SHP77 treated with DMSO at 0.1 percent for 48 hours (cell line): Measurements from ENCODE around the gene VAPA.
"Not testable (repeated sequence)": the region's sequence is repeated elsewhere in the genome, so short reads cannot be mapped to it uniquely, and the experiment has no call there.

ENCODE experiments used
- DNase-seq: peaks from one replicate; lab custom pipeline; 2025; lab: John Stamatoyannopoulos, UW

The VAPA gene

DNA sequence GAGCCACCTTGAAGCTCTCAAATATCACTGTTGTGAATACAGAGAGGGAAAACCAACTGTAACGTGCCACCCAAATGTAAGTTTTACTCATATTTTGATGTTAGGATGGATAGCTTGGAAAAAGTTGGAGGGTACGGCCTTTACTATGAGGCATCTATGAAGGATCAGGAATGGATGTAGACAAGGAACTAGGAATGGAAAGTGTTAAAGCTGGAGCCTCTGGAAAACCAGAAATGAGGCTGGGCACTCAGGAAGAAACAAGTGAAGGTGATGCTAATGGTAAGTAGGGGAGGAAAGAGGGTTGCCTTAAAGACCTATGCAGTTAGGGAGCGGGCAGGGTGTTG lies 27.8 kb upstream of the VAPA start:
- DNase-seq = no peak

GRCh38 chr18:9887992-9888391 lies 25.8 kb upstream of the VAPA start:
- no peak for DNase-seq

DNA sequence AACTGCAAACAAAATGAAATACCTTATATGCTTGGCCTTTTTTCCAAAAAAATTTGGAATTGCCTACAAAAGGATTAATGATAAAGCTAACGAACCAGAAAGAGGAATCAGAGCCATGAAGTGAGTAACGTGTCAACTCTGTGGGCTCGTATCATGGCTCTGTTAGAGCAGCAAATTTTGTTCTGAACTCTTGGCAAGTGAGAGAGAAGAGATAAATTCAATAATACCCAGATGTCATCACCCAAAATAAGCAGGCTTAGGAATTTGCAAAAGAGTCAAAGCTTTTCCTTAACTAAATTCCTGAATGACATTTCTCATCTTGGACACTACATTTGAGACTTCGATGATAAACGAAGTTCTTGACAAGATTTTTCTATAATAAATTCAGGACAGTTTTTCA lies 23.6 kb upstream of the VAPA start:
- DNase-seq = no peak

DNA sequence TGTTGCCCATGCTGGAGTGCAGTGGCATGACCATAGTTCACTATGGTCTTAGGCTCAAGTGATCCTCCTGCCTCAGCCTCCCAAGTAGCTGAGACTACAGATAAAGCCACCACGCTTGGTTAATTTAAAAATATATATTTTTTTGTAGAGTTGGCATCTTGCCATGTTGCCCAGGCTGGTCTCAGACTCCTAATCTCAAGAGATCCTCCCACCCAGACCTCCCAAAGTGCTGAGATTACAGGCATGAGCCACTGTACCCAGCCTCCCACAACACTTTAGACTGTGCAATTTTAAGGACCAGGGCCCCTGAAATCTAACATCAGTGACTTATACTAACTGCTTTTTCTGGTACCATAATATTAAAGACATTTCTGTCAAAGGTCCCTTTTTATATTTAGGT lies 22.9 kb upstream of the VAPA start:
- no peak for DNase-seq

GRCh38 chr18:9891515-9891914 lies 22.3 kb upstream of the VAPA start:
- DNase-seq = not testable (repeated sequence)

GRCh38 chr18:9894454-9895068 lies 19.3 kb upstream of the VAPA start:
- DNase-seq = no peak

DNA sequence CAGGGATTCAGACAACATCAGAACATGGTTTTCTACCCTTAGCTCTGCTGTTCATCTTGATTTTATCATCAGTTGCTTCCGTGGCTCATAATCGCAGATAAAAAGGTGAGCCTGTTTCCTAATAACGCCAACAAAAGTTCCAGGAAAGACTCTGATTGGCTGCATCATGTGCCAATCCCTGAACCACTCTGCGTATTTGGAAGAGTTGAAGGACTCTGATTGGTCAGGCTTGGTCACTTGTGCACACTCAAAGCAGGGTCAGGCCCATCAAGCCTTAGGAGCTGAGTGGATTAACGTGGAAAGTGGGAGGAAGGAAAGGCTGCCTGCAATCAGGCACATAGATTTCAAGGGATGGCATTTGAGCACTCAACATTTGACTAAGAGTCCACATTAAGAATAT lies 16.7 kb upstream of the VAPA start:
- no peak for DNase-seq

DNA sequence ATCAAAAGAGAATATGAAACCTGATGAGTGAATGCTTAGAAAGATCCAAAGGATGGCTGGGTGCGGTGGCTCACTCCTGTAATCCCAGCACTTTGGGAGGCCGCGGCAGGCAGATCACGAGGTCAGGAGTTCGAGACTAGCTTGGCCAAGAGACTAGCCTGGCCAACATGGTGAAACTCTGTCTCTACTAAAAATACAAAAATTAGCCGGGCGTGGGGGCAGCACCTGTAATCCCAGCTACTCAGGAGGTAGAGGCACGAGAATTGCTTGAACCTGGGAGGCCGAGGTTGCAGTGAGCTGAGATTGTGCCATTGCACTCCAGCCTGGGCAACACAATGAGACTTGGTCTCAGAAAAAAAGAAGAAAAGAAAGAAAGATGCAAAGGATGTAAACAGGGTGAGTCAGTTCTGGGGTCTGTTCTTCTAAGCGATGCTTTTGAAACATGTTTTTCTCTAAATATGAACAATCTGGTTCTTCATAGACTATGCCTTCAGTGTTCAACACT lies 16.0 kb upstream of the VAPA start:
- DNase-seq = not testable (repeated sequence)

- DNase-seq = no peak
Measured at GRCh38 chr18:9898792-9899549, 14.8 kb upstream of the VAPA start.

DNA sequence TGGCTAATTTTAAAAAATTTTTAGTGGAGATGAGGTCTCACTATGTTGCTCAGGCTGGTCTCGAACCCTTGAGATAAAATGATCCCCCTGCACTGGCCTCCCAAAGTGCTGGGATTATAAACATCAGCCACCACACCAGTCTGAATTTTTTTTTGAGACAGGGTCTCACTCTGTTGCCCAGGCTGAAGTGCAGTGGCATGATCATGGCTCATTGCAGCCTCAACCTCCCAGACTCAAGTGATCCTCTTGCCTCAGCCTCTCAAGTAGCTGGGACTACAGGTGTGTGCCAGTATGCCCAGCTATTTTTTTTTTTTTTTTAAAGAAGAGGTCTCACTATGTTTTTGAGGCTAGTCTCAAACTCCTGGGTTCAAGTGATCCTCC lies 14.3 kb upstream of the VAPA start:
- DNase-seq = not testable (repeated sequence)

- no peak for DNase-seq
Measured at GRCh38 chr18:9900699-9901098, 13.1 kb upstream of the VAPA start.

- DNase-seq = no peak
Measured at GRCh38 chr18:9901377-9901776, 12.4 kb upstream of the VAPA start.

DNA sequence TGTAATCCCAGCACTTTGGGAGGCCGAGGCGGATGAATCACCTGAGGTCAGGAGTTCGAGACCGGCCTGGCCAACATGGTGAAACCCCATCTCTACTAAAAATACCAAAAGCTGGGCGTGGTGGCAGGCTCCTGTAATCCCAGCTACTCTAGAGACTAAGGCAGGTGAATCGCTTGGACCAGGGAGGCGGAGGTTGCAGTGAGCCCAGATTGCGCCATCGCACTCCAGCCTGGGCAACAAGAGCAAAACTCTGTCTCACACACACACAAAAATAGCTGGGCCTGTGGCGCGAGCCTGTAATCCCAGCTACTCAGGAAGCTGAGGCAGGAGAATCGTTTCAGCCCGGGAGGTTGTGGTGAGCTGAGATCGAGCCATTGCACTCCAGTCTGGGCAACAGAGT lies 11.6 kb upstream of the VAPA start:
- DNase-seq = not testable (repeated sequence)

GRCh38 chr18:9902832-9903231 lies 11.0 kb upstream of the VAPA start:
- DNase-seq = no peak

- no peak for DNase-seq
Measured at GRCh38 chr18:9905401-9905922, 8.4 kb upstream of the VAPA start.

- no peak for DNase-seq
Measured at GRCh38 chr18:9906481-9906880, 7.3 kb upstream of the VAPA start.

DNA sequence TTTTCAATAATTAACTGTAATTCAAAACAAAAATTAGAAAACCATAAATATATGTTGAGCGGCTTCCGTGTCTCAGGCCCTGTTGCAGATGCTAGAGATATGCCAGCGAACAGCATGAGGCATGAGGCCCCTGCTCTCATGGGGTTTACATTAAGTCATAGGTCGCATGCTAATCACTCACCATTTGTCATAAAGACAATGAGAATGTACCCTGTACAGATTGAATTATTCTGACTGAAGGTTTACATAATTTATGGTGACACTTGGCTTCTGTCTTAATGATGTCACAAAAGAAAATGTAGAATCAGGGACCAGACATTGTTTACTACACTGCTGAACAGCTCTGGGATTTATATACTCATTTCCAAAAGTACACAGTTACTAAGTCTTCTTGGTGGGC lies 5.9 kb upstream of the VAPA start:
- DNase-seq = no peak

- DNase-seq = no peak
Measured at GRCh38 chr18:9910071-9910470, 3.7 kb upstream of the VAPA start.

DNA sequence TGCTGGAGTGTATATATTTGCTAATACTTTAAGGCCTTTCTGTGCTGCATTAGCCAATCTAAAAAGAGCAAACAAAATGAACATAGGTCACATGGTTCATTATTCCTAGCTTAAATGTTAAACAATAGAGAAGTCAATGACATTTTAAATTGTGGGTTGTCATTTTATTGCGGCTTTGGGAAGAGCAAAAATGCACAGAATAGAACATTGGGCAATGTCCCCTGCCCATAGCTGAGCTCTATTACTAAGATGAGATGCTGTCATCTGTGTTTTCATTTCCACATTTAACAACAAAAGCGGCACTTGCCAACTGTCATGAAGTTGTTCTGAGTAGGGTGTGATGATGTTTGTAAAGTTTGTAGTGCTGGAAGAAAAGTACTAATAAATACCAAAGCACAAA lies 3.2 kb upstream of the VAPA start:
- DNase-seq = no peak

DNA sequence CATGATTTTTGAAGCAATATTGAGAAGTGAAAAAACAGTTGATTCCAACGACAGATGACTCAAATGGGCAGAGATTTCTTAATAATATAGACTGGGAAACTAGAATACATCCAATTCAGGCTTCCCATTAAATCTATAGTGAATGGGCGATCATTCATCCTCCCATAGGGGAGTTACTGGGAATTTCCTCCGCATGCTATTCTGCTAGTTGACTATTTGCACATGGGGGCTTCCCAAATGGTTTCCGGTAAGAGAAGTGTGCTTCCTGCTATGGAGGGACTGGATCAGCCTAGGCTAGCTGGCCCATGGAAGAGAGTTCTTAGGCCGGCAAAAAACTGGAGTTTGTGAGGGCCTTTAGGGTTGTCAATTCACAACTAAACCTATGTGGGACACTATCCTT lies 2.6 kb upstream of the VAPA start:
- DNase-seq = no peak

GRCh38 chr18:9912285-9912684 lies 1.5 kb upstream of the VAPA start:
- not testable (repeated sequence) for DNase-seq

- peak; percentile 64 for DNase-seq
Measured at GRCh38 chr18:9913151-9913525, 678 bp upstream of the VAPA start.

DNA sequence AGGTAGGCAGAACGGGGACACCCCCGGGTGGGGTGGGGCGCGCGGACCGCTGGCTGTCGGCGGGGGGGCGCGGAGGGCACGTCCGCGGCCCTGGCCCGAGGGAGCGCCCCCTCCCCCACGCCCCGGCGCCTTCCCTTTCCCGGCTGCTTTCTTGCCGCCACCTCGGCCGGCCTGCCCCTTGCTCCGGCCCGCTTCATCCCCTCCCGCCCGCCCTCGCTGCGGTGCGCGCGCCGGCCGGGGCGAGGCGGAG lies 443 bp downstream of the VAPA start:
- no peak for DNase-seq
